HG03575 (cell line): ENCODE data around the gene LITAFD.
"Not testable (repeated sequence)": the region's sequence is repeated elsewhere in the genome, so short reads cannot be mapped to it uniquely, and the experiment has no call there.

Experiments
- ATAC-seq: cut with Tn5 transposase; IDR thresholded peaks from one replicate; pipeline ENCODE4 v1.9.1; 2021; ENCODE audit not compliant: unreplicated experiment, insufficient number of reproducible peaks, low FRiP score; ENCODE audit errors: extremely low read depth

LITAFD gene

DNA sequence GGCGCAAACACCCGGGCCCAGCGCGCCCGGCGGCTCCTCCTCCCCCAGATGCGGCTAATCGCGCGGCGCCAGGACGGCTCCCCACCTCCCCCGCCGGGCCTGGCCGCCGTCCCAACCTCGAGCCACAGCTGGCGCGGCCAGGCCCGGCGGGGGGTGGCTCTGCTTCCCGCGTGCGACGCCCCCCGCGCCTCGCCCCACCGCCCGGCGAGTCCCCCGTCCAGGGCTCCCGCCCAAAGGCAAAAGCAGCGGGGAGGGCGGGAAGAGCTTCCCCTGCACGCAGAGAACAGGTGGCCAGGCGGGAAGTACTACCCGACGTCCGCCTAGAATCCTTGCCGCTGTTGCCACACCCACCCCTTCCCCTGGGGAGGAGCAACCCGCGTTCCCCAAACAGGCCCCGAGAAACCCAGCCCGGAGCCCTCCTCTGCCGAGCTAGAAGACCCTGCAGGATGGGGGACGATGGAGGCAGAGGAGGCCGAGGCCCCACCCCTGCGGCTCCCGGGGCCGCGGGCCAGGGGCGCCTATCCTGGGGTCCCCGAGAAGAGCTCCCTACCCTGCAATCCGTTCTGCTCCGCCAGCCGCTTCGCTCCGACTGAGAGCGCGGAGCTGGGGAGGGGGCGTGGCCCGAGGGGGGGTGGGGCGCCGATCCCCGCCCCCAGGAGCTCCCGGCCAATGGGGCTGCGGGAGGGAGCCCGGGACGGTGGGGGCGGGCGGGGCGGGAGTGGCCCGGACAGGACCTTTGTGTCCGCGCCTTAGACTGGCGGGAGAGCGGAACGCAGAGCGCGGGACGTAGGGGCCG, 13.5 kb upstream of the LITAFD start, which contains the start of gene CARHSP1:
TSS of gene CARHSP1 (minus strand) at position 591 of the 796 bp plus-strand sequence. CDS start 9,678 bp downstream, outside the sequence.
- no peak for ATAC-seq

DNA sequence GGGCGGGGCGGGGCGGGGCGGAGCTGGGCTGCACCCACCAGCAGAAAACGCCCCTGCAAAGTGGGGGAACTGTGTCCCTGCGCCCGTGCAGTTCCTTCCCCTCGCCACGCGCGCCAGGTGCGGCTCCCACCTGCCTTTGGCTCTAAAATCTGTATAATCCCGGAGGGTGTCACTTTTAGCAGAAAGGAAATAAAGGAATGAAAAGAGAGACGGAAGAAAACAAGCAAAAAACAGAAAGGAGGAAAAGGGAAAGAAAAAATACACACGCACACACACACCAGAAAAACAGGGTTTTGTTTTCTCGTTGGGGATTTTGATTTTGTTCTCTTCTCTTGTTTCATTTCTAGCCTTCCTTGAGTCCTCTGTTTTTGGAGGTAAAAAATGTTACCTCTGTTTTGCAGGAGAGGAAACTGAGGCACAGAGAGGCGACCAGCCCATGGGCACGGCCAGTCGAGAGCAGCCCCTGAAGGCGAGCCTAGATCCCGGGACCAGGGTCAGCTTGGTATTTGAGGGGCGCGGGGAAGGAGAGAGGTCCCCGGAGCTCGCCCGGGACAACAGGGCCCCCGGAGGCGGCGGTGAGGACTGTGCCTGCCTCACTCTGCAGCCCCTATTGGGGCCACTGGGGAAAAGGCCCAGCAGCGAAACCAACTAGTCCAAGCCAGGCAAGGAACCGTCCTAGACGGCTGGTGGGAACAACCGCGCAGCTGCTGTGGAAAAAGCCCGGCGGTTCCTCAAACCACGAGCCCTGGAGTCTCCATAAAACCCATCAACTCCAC, 12.8 kb upstream of the LITAFD start:
- ATAC-seq, result no peak

DNA sequence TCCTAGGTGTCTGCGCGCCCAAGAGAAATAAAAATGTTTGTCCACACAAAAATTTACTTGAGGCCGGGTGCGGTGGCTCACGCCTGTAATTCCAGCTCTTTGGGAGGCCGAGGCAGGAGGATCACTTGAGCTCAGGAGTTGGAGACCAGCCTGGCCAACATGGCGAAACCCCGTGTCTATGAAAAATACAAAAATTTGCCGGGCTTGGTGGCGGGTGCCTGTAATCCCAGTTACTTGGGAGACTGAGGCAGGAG, 12.2 kb upstream of the LITAFD start:
- ATAC-seq, result not testable (repeated sequence)

DNA sequence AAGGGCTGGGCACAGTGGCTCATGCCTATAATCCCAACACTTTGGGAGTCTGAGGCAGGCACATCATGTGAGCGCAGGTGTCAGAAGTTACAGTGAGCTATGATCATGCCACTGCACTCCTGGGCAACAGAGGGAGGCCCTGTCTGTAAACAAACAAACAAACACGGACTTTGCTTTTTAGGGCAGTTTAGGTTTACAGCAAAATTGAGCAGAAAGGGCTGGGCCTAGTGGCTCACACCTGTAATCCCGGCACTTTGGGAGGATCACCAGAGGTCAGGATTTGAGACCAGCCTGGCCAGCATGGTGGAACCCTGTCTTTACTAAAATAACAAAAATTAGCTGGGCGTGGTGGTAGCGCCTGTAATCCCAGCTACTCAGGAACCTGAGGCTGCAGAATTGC, 10.1 kb upstream of the LITAFD start:
- no peak for ATAC-seq

DNA sequence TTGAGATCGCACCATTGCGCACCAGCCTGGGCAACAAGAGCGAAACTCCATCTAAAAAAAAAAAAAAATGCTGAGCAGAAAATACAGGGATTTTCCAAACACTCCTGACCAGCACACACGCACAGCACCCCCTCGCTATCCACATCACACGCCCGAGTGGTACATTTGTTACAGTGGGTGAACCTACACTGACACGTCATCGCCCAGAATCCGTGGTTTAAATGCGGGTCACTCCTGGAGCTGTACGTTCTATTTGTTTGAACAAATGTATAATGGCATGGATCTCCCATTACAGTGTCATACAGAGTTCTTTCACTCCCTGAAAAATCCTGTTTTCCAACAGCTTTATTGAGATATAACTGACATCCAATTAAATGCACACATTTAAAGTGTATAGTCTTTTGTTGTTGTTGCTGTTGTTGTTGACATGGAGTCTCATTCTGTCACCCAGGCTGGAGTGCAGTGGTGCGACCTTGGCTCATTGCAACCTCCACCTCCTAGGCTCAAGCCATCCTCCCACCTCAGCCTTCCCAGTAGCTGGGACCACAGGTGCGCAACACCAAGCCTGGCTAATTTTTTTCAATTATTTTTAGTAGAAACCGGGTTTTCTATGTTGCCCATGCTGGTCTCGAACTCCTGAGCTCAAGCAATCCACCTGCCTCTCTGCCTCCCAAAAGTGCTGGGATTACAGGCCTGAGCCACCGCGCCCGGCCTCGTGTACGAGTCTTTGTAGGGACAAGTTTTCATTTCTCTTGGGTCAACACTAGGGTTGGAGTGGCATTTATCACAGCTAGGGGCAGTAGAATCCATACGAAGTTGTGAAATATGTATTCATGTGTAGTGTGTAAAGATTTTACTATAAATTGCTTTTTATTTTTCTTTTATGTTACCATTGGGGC, 8.9 kb upstream of the LITAFD start:
- no peak for ATAC-seq

DNA sequence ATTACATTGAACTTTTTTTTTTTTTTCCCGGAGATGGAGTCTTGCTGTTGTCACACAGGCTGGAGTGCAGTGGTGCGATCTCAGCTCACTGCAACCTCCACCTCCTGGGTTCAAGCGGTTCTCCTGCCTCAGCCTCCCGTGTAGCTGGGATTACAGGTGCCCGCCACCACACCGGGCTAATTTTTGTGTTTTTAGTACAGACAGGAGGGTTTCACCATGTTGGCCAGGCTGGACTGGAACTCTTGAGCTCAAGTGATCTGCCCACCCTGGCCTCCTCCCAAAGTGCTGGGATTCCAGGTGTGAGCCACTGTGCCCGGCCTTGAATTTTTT, 8.3 kb upstream of the LITAFD start:
- ATAC-seq, result not testable (repeated sequence)

DNA sequence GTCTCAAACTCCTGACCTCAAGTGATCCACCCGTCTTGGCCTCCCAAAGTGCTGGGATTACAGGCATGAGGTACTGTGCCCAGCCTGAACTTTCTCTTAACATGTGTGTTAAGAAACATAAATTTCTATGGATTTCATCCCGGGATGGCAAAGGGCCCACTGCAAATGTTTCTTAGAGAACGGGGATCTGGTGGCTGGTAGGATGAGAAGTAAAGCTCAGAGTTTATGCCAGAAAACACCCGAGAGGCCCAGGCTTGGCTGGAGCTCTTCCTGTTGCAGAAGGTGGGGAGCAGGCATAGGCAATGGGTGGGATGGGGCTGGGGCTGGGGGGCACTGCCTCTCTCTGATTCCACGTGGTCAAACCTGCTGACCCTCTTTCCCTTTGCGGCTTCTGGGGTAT, 7.8 kb upstream of the LITAFD start:
- no peak for ATAC-seq

DNA sequence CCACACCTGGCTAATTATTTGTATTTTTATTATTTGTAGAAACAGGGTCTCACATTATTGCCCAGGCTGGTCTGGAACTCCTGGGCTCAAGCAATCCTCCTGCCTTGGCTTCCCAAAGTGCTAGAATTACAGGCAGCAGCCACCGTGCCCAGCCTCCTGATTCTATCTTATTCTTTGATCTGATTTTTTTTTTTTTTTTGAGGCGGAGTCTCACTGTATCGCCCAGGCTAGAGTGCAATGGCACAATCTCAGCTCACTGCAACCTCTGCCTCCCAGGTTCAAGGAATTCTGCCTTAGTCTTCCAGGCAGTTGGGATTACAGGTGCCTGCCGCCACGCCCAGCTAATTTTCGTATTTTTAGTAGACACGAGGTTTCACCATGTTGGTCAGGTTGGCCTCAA, 6.8 kb upstream of the LITAFD start:
- not testable (repeated sequence) for ATAC-seq

DNA sequence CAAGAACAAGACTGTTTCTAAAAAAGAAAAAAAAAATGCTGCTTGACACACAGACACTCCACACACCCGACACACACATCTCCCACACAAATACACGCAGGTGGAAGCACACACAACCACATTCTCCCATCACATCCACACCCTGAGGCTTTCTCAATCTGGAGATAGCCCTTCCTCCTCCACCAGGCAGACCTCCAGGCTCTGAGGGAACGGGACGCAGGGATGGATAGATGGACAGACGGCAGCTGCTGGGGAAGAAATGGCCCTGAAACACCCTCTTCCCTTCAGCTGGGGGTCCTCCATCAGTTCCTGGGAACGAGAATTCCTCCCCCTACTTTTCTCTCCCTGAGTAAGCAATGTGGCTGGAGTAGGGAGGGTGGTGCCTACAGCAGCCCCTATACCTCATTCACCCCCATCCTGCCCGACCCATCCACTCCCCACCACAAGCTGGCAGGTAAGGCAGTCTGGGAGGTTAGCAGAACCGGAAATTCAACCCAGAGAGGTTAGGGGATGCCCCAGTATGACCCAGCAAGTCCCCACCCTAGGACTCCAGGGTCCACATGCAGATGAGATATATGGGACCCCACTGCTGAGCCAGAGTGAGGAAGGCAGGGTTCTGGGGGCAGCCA, 4.1 kb upstream of the LITAFD start:
- no peak for ATAC-seq

DNA sequence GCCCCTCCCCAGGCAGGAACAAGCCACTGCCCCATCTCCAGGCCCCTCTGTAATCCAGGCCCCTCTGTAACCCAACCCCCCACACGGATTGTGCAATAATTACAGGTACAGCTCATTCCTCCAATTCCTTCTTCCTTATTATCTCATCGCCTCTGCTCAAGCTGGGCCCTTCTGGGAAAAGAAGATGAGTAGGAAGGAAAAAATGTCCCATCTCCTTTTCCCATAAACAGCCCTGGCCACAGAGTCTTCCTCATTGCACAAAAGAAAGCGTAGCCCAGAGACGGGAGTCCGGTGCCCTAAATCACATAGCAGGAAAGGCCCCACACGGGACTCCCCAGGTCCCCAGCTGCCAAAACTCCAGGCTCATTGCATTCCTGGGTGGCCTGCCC, 3.6 kb upstream of the LITAFD start:
- ATAC-seq, result no peak

DNA sequence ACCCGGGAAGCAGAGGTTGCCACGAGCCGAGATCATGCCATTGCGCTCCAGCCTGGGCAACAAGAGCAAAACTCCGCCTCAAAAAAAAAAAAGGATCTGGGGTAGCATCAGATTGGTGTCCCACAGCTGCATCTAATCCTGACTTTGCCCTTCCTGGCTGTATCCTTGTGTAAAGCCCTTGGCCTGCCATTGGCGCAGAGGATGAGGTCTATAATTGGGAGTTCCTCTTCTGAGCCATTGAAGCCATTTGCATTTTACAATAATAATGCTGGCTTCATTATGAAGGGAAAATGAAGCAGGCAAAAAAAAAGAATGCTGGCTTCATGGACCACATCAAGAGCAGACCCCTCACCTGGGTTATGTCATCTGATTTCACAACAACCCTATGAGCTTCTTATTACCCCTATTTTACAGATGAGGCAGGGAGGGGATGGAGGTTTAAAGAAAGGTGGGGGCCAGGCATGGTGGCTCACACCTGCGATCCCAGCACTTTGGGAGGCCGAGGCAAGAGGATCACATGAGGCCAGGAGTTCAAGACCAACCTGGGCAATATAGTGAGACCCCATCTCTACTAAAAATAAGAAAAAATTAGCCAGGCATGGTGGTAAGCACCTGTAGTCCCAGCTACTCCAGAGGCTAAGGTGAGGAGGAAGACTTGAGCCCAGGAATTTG, 1.2 kb upstream of the LITAFD start:
- no peak for ATAC-seq

DNA sequence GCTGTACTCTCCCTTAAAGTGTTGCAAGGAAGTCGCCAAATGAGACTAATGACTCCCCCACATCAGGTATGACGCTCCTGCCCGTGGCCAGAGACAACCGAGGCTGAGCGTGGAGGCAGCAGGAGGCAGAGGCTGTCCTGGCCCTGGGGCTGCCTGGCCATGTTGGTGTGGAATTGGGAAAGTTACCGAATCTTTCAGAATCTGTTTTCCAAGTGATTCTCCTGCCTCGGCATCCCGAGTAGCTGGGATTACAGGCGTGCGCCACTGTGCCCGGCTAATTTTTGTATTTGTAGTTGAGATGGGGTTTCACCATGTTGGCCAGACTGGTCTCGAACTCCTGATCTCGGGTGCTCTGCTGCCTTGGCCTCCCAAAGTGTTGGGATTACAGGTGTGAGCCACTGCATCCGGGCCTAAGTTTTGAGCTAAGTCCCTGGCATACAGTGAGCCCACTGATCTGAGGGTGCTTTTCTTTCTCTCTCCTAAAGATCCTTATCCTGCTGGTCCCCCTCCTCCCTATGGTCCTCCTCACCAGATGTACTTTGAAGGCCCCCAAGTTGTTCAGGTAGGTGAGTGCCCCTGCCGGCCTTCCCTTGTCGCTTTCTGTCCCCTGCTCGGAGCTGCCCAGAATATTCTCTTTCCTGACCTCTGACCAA, 700 bp downstream of the LITAFD start:
- no peak for ATAC-seq

DNA sequence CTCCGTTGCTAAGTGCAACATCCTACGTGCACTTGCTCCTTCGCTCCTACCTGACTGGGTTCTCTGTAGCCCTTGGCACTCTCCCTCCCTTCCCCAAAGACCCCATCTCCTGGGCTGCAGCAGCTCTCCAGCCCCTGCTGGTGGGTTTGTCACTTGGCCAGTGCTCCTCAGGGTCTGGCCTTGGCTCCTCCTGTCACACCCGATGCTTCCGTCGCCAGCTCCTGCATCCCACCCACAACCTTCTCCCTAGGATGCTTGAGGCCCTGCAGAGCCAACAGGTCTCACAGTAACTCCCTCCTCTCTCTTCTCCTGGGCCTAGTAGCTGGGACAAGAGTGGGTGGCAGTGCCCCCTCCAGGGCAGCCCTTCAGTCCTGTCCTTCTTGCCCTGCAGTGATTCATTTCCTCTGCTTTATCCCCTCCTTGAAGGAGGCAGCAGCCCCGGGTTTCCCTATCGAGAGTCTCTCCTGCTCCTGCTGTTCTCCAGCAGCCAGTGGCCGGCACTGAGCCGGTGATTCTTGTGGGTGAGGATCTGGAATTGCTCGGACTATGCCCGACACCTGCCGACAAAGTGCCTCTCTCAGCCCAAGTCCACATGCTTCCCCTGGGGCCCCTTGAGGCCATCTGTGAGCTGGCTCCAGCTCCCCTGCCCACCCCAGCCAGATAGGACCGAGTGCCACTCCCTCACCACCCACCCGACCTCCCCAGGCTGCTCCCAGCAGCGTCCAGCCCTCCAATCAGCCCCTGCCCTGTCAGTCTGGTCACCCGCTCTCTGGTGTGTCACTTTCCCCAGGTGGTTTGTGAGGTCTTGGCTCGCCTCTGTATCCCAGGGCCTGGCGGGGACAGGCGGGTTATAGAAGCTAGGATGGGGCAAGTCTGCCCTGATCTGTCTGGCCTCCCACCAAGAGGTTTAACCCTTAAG, 3.8 kb downstream of the LITAFD start:
- no peak for ATAC-seq

DNA sequence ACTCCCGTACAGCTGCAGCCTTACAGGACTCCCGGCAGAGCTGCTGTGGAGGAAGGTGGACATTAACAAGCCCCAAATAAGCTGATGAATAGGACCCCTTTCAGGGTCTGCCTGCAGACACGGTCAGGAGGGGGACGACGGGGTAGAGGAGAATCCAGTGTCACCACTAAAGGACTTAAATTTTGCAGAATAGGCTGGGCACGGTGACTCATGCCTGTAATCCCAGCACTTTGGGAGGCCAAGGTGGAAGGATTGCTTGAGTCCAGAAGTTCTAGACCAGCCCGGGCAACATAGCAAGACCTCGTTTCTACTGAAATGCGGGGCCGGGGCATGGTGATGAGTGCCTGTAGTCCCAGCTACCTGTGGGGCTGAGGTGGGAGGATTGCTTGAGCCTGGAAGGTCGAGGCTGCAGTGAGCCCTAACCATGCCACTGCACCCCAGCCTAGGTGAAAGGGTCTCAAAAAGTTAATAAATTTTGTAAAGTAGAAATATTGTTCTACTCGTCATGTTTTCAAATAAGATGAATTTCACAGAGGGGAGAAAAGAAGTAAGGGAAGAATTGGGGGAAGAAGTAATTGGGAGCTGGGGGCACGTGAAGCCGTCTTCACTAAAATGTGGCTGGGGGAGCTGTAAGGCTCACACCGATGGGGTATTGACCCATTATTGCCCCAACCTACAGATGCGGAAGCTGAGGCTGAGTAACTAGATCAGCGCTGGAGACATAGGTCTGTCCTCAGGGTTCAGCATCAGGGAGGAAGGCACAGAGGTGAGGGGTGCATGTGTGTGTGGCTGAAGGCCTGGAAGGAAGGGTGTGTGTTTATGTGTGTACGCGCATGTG, 4.7 kb downstream of the LITAFD start:
- no peak for ATAC-seq

DNA sequence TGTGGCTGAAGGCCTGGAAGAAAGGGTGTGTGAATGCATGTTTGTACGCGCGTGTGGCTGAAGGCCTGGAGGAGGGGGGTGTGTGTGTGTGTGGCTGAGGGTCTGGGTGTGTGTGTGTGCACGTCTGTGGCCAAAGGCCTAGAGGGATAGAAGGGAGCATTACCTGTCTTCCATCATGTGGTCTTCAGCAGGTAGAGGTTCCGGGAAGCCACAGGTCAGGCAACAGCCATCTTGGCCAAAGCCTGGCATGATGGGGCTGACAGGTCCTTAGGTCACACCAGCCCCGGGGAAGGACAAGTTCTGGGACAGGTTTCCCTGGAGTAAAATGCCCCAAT, 5.2 kb downstream of the LITAFD start:
- ATAC-seq, result no peak

DNA sequence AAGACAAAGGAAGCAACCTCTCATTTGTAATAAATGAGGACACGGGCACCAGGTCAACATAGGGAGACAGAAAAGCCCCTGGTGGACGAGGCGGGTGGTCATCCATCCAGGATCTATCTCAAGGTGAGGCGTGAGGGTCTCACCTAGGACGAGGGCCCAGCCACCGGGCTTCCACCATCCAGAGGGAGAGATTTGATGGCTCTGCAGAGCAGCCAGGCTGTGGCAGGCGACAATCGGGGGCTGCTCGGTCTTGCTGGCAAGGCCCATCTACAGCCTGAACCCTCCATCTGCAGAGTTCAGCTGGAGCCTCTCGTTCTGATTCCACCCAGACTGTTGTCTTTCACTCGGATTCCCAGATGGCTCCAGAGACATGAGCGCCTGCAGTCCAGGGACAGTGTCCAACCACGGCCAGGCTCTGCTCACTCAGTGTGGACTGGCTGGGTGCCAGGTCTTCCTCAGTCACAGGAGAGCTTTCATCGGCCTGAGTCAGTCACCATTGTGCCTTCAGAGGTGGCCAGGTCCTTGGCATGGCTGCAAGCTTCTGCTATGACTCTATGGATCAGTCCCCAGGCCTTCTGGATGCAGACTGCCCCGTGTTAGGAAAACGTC, 5.9 kb downstream of the LITAFD start:
- no peak for ATAC-seq
